Nephron (organoid): ENCODE results near the gene ARHGAP6.

Source experiments
- H3K27ac Mint-ChIP-seq, 3 experiments: 2 replicates each; pipeline ENCODE4 v1.8.0; 2020; ENCODE audit warnings: mixed read lengths in 3 of 3, mild to moderate bottlenecking in 2 of 3, moderate library complexity in 1 of 3
- H3K27me3 Mint-ChIP-seq: 2 replicates; pipeline ENCODE4 v1.8.0; 2021; ENCODE audit warnings: low read depth, mild to moderate bottlenecking, moderate library complexity, mixed read lengths
- H3K36me3 Mint-ChIP-seq: 2 replicates; pipeline ENCODE4 v1.8.0; 2020; ENCODE audit warnings: low read depth, mixed read lengths
- H3K4me1 Mint-ChIP-seq: 2 replicates; pipeline ENCODE4 v1.8.0; 2020; ENCODE audit warnings: mixed read lengths
- H3K4me3 Mint-ChIP-seq, 3 experiments: 2 replicates each; pipeline ENCODE4 v1.8.0; 2020; ENCODE audit warnings: mild to moderate bottlenecking in 3 of 3, mixed read lengths in 3 of 3, moderate library complexity in 2 of 3
- H3K9me3 Mint-ChIP-seq: 2 replicates; pipeline ENCODE4 v1.8.0; 2020; ENCODE audit warnings: mixed read lengths
- CTCF ChIP-seq, 3 experiments: fragments of 200-600 bp; sonication (generic); IDR thresholded peaks; one replicate each; pipeline ENCODE4 v1.5.0; 2021; ENCODE audit warnings: antibody characterized with exemption in 3 of 3; ENCODE audit not compliant: unreplicated experiment in 3 of 3

The ARHGAP6 gene

GRCh38 chrX:11447418-11447817 lies 218.3 kb downstream of the ARHGAP6 start:
- Mint-ChIP-seq H3K36me3 (no peaks in the 10 kb centered on the region), H3K27ac (peak overlapping the region in 1 of 3 experiments; percentile 33), H3K4me1 (peaks cover 8% of the 10 kb centered on the region)

GRCh38 chrX:11446949-11447348 lies 218.8 kb downstream of the ARHGAP6 start:
- H3K36me3 Mint-ChIP-seq: no peaks in the 10 kb centered on the region
- TF ChIP-seq CTCF (IDR thresholded peaks at IDR 0.05; ENCODE audit: unreplicated experiment in 3 of 3): no peak

More at GRCh38 chrX:11447418-11447817, 218.3 kb downstream of the ARHGAP6 start:
- Mint-ChIP-seq H3K9me3 (peaks cover 6% of the 10 kb centered on the region), H3K4me3 (no peak overlapping the region), H3K27me3 (no peaks in the 10 kb centered on the region)
- TF ChIP-seq CTCF (IDR thresholded peaks at IDR 0.05; ENCODE audit: unreplicated experiment in 3 of 3): no peak

GRCh38 chrX:11446336-11446735 lies 219.4 kb downstream of the ARHGAP6 start:
- H3K4me1 Mint-ChIP-seq: peaks cover 8% of the 10 kb centered on the region
- H3K27me3 Mint-ChIP-seq: no peaks in the 10 kb centered on the region
- no peaks in the 10 kb centered on the region for H3K36me3 Mint-ChIP-seq
- no peak overlapping the region for H3K4me3 Mint-ChIP-seq
- H3K9me3 Mint-ChIP-seq: peaks cover 6% of the 10 kb centered on the region
- no peak overlapping the region for H3K27ac Mint-ChIP-seq
- no peak for TF ChIP-seq CTCF (IDR thresholded peaks at IDR 0.05; ENCODE audit: unreplicated experiment in 3 of 3)

More at GRCh38 chrX:11446949-11447348, 218.8 kb downstream of the ARHGAP6 start:
- Mint-ChIP-seq H3K27ac (peak overlapping the region; percentile 27 to 65 (median 33)), H3K4me3 (no peak overlapping the region), H3K4me1 (peaks cover 8% of the 10 kb centered on the region), H3K27me3 (no peaks in the 10 kb centered on the region), H3K9me3 (peaks cover 6% of the 10 kb centered on the region)

- Mint-ChIP-seq H3K9me3 (peaks cover 6% of the 10 kb centered on the region), H3K4me1 (peaks cover 9% of the 10 kb centered on the region), H3K27me3 (no peaks in the 10 kb centered on the region), H3K27ac (no peak overlapping the region), H3K4me3 (no peak overlapping the region), H3K36me3 (no peaks in the 10 kb centered on the region)
- TF ChIP-seq CTCF (IDR thresholded peaks at IDR 0.05; ENCODE audit: unreplicated experiment in 3 of 3): no peak
These were observed 220.2 kb downstream of the ARHGAP6 start for GRCh38 chrX:11445540-11445939.

- no peak for TF ChIP-seq CTCF (IDR thresholded peaks at IDR 0.05; ENCODE audit: unreplicated experiment in 3 of 3)
- Mint-ChIP-seq H3K4me3 (no peak overlapping the region), H3K4me1 (peaks cover 24% of the 10 kb centered on the region), H3K36me3 (no peaks in the 10 kb centered on the region), H3K27me3 (no peaks in the 10 kb centered on the region), H3K9me3 (peaks cover 4% of the 10 kb centered on the region), H3K27ac (no peak overlapping the region)
These were observed 221.7 kb downstream of the ARHGAP6 start for GRCh38 chrX:11444052-11444451.

GRCh38 chrX:11439846-11440245 lies 225.9 kb downstream of the ARHGAP6 start:
- H3K27me3 Mint-ChIP-seq: no peaks in the 10 kb centered on the region
- no peak for TF ChIP-seq CTCF (IDR thresholded peaks at IDR 0.05; ENCODE audit: unreplicated experiment in 3 of 3)
- H3K27ac Mint-ChIP-seq: no peak overlapping the region
- H3K4me1 Mint-ChIP-seq: peaks cover 48% of the 10 kb centered on the region
- no peaks in the 10 kb centered on the region for H3K9me3 Mint-ChIP-seq
- H3K4me3 Mint-ChIP-seq: no peak overlapping the region
- H3K36me3 Mint-ChIP-seq: no peaks in the 10 kb centered on the region
